Stimulated activated CD8-positive, alpha-beta memory T cell treated with anti-CD3 and anti-CD28 coated beads, Interleukin-2, amount 100 ng/mL, for 1 hour (primary cell): ENCODE data around the gene HMCN1.

Source experiments
- DNase-seq, 2 donors: peaks; one replicate each; pipeline ENCODE4 v3.0.0-alpha.2; 2020; ENCODE audit warnings: low read depth in 2 of 2

The HMCN1 gene

DNA sequence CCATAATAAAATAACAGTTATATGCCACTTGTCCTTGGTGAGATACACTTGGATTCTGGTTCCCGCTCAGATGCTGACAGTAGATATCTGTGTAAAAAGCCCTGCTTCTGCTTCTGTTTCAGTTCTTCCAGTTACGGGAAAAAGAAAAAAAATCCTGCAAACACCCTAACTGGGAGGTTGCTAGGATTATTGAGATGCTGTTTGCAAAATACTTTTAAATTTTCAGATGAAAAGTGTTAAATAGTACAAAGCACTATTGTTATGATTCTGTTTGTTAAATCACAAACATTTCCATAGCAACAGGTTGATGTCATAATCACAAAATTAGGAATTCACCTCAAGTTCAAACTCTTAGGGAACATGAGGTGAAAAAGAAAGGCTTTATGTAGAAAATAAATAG lies 232.3 kb downstream of the HMCN1 start:
- DNase-seq, result no peak

DNA sequence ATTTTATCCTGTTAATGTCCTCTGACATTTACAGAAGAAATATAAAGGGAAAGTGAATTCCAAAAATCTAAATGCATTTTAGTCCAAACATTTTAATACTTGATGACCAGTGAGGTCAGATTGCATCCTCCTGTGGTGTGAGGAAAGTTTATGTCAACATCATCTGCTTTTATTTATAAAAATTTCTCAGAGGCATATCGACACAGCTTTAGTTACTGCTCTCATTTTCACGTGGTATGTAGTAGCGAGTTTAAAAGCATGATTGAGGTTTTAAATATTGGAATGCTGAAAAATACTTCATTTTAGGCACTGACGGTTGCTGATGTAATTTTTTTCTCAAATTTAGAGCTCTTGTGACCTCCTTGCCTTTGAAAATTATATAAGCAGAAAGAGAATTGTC lies 234.8 kb downstream of the HMCN1 start:
- no peak for DNase-seq

DNA sequence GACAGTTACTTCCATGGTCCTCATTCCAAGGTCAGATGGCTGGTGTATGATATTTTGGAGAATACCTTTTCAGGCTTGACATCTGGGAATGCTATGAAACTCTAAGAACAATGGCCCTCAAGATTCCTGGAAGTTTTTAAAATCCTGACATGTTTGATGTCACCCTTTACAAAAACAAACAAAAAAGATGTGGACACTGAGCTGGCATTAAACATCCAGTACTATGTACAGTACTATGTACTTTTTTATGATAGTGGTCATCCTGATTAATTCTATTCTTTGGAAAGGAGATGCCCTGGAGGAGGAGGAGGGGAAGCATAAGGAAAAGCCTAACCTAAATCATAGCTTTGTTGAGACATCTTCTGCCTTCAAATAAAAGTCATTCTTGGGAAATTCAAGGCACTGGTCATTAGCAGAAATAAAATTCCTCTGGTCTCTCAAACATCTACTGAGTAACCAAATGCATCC lies 235.4 kb downstream of the HMCN1 start:
- no peak for DNase-seq

DNA sequence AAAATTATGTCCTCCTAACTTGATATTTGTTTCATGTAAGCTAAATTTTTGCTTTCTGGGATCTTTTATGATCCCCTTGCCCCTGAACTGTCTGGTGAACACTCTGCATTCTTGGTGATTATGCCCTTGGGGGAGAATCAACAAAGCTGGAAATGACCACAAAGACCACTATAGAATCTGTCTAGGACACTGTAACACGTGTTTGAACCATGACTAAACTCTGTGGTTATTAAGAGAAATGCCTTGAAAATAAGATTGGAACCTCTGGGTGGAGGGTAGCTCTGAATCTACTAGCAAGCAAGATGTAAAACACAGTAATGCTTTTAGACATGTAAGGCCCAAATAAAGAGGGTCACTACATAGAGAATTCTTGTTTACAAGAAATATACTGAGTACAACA lies 237.5 kb downstream of the HMCN1 start:
- no peak for DNase-seq

DNA sequence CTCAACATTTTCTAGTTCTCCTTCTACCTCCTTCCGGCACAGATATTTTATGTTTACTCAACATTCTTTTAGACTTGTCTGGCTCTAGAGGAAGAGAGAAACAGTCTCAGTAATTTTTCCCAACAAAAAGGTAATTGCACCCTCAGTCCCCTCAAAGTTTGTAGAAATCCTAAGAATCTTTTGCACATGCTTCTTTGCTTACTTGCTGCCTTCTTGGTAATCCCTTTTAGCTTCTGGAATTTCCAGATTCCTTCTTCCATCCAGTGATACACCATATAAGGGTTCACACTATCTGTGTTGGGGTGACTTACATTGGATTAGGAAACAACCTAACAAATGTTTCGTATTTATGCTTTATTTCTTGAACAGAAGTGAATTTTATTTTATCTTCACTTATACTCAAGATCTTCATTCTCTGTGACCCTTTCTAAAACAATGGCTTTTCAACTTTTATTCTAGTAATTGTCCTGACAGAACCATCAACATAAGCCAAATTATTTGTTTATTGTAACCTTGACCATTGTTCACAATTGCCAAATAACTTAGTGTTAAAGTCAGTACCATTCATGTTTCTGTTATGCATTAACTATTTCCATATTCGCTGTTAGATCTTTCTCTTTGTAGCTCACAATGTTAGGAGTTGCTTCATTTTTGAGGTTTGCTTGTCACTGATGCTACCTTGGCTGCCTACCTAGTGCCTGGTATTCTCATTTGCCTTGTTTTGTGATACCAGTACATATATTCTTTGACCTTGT lies 238.1 kb downstream of the HMCN1 start:
- no peak for DNase-seq

DNA sequence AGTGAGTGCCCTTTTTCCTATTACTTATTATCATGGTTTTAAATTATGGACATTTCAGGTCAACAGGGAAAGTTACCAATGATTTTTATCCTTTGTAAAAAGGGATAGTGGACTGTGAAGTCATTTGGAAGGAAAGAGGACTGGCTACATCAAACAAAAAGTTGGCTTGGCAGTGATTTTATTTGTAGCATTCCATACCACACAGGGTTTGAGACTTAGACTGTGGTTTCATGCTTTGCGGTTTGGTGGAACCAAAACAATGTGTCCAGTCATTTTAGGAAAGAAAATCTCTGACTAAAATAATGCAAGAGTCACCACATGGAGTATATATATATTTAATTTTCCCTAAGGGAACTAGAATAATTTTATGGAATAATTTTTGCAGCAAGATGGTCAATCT lies 239.5 kb downstream of the HMCN1 start:
- DNase-seq, result no peak

DNA sequence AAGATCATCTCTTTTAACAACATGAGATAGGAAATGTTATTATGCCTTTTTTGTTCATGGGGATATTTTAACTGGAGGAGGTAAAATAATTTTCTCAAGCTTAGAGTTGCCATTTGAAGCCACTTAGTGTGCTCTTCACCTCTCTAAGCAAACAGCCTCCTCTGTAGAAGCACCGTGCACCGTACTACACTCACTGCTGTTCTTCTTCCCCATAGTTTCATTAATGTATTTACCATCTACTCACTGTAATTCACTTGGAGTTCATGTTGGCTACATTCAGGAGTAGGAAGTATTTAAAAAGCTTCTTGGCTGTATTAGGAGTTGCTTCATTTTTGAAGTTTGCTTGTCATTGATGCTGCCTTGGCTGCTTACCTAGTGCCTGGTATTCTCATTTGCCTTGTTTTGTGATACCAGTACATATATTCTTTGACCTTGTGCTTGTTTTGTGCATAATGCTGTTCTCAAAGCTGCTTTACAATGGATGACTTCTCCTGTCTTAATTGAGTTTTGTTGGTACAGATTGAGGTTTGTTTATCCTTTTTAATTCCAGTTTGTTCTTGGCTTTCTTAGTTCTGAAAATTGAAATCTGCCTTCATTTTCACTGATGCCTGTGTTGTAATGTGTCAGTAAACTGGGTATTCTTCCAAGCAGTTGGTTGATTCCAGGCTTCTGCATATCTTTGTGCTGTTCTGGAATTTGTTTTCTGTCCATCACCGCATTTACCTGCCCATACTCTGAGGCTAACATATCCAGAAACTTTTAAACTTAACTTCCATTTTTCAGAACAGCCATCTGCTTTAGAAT lies 240.4 kb downstream of the HMCN1 start:
- no peak for DNase-seq

DNA sequence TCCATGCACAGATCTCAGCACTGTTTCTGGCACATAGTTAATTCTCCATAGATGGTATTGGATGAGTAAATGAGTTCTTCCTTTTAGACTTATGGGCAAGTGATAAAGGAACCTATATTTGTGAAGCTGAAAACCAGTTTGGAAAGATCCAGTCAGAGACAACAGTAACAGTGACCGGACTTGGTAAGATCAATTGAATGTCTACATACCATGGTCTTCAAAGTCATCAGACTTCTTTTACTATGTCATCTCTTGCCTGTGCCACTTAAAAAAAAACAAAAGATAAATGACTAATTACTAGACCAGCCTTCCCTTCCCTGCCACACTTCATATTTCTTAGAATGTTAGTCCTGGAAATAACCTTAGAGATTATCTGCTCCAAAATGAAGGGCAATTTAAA lies 246.7 kb downstream of the HMCN1 start:
- no peak for DNase-seq

DNA sequence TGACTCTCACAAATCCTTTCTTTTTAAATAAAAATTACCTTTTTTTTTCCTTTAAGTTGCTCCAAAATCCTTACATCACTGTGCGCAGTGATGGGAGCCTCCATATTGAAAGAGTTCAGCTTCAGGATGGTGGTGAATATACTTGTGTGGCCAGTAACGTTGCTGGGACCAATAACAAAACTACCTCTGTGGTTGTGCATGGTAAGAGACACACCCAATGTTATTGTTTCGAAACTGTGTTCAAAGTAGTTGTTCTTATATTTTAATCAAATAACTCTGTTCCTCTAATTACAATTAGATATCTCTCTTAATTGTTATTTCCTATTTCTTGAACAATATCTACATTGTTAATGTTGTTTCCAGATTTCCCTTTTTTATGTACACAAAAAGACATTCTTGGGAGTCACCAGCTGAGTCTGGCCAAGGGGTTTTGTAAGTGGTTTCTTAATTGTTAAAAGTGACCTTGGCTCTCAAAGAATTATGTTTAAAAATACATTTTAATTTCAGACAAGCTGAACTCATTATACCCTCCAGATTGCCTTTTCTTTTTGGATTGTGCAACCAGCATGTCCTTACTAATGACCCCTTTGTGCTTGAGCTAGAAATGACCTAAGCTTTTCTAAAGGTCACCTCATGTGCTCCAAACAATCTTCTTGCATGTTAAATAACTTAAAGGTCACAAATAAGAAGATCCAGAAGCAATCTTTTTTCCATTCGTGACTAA lies 250.1 kb downstream of the HMCN1 start:
- DNase-seq, result no peak

DNA sequence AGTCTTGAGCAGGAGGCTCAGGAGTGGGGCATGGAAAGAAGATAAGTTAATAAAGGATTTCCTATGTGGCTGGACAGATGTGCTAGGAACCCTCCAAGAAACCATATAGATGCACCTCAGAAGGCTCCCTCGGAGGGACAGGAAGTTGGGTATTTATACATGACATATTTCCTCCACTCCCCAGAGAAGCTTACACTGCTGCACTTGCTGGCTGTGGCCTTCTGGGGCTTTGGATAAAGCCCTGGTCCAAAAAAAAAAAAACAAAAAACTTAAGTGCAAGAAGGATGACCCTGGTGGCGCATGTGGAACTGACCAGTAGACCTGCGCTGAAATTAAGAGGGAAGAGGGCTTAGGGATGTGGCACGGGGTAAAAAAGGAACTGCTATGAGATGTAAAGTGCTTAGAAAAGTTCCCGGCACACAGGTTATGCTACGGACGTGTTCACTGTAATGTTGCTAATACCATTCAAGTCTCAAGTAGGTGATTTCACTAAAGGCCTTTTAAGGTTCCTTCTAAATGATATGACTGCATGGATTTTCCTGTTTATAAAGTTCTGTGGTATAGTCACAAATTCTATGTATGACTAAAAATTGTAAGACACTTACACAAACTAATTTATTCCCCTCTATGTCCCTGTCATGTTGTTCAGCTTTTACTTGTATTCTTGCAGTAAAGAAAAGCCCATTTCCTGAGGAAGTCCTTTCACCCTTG lies 253.6 kb downstream of the HMCN1 start:
- no peak for DNase-seq

DNA sequence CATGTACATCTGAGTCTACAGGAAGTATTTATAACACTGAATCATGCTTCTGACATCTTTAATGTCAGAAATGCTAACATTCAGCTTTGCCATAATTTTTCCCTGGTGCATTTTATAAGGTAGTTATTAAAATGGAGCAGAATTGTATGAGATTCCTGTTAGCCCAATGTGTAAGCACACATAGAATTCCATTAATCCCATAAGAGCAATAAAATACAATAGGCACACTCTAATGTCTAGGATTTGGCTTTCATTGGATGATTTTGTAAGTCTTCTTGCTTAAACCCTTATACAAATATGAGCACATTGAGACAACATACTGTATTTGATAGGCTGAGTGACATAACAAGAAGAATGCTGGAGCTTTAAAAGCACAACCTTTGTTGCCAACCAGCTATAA lies 256.4 kb downstream of the HMCN1 start:
- no peak for DNase-seq

DNA sequence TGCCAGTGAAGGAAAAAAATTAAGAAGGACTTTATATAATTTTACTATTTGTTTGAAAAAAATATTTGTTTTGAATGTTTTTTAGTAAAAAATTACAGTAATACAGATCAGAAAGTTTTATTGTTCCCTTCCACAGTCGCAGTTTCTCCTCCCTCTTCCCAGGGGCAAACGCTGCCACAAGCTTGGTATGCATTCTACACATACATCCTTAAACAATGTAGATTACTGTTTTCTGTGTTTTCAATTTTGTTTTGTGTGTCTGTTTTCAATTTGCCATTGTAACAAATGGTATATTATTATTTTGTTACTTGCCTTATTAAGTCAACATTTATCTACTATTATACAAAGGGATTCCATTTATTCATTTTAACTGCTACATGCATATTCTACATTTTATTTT lies 257.1 kb downstream of the HMCN1 start:
- DNase-seq, result no peak

DNA sequence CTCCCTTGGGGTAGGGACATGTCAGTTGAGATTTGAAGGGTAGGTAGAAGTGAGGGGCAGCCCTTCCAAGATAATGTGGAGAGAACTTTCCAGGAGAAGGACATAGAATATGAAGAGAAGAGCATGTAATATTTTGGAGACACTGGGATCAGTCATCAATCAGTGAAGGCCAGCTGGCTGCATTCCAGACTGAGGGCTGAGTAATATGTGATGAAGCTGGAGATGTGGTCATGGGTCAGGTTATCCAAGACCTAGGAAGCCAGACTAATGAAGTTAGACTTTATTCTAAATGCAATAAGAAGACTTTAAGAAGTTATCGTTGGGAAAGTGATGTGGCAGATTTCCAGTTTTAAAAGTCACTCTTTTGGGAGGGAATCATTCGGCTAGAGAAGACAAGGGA lies 262.0 kb downstream of the HMCN1 start:
- no peak for DNase-seq

DNA sequence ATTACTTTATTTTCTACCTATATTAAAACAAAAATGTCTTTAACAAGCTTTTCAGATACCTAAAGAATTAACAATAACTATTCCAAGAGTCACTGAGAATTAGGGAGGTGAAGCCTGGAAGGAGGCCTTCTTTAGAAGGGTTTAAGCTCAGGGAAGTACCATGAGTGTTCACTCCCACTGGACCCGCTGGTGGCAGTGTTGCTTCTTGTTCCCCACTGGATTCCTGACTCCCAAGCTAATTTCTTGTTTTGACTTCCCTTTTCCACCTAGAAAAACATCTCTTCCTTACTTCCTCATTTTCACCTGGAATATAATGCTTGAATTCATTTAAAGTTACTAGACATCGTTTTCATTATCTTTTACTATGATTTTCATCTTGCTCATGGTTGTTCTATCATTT lies 264.2 kb downstream of the HMCN1 start:
- DNase-seq, result no peak

DNA sequence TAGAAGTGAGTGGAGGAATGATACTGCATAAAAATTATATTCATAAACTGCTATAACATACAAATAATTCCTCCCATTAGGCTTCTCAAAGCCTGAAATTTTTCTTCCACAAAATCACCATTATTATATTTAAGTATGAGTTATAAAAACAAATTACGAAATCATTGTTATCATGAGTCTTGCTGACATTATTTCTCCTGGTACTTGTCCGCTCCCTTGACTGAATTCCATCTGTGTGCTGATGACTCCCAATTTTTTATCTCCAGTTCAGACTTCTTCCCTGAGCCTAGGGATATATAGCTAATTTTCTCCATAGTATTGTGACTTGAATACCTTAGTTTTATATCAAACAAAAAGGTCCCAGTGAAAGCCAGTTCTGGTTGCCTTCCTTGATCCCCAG lies 268.2 kb downstream of the HMCN1 start:
- no peak for DNase-seq

DNA sequence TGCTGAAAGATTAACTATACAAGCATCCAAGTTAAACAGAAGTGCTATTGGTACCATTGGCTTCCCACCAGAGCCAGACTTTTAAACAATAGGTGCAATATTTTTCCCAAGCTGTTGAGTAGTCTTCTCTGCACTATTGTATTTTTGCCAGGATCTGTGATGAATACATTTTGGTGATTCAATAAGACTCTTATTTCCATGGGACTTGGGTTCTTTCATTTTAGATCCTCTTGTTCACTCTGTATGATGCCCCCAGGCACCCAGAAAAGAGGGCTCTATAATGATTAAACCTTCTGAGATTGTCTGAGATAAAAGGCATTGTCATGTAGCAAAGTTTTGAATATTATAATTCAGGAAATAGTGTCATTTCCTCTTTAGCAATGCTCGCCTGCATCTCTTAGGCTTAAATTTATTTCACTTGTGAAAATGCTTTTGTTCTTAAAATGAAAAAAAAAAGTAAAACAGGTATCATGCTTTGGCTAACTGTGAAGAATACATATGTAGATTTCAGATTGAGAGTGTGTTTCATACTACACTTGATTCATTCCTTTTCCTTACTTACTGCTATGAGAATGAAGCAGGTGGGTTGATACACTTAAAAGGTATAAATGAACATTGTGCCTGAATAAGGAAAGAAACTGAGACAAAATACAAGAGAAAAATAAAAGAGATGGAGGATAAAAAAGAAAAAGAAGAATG lies 275.0 kb downstream of the HMCN1 start:
- DNase-seq, result no peak

DNA sequence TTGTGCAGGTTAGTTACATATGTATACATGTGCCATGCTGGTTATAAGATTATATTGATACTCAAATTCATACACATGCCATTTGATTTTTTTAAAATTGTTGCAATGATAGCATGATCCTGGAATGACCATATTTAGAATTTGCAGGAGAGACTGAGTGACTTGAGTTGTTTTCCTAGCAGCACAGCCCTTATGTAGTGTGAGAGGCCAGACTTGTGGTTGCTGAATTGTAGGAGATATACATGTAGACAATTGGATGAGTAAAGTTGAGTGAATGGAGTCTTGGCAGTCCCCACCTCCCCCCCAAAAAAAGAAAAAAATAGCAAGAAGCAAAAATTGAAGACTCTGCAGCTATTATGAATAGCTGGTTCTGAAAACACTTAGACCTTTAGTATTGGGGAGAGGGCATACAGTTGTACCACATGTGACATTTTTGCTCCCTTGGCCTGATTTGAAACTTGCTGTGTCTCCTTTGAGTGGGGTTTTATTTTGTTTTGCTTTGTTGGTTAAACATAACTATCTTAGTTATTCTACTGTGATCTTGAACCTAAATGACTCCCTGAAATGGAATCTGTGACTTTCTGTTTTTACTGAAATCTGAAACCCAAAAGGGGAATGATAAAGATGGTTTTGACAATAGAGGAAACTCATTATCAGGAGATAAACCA lies 280.3 kb downstream of the HMCN1 start:
- no peak for DNase-seq

DNA sequence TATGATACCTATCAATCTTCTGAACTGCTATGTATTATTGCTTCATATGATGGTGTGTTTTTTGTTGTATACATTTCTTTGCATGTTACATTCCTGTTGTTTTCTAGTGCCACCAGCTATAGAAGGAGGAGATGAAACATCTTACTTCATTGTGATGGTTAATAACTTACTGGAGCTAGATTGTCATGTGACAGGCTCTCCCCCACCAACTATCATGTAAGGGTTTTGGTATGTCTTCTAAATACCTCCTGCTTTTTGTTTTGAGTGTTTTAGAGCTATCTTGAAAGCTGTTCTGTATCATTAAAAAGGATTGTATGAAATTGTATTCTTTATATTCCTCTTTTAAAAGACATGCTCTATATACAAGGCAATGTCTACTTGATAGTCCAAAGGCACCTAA lies 282.7 kb downstream of the HMCN1 start:
- no peak for DNase-seq

DNA sequence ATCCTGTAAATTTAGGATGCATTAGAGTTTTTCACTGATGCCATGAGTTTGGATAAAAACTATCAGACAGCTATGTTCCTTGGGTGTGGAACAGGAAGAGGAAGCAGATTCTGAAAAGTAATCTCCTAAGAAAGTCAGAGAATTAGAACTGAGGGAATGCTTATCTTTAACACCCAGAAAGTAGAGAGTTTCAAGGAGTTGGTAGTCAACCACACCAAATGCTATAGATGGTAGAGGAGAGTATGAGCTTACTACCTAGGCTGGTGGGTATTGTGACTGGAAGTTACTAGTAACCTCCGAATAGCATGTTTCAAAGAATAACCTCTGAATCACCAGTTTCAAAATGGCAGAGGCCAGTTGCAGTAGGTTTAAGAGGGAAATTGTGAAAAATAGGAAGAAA lies 288.0 kb downstream of the HMCN1 start:
- no peak for DNase-seq

DNA sequence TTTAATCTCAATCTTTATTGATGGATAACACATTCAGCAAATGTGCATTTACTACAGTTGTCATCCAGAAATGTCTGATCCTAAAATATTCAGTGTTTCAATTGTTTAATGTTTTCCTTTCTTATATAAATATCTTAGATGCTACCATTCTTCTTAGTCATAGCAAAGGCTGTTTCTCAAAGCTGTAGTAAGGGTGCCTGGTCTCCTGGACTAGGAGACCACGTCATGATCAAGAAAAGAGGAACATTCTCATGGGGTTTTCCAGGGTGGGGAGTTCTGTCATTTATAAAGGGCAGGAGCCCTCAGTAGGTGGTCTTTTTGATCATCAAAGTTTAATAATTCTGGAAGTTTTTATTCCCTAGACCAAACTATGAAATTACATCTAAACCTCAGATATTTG lies 292.8 kb downstream of the HMCN1 start:
- DNase-seq, result no peak

DNA sequence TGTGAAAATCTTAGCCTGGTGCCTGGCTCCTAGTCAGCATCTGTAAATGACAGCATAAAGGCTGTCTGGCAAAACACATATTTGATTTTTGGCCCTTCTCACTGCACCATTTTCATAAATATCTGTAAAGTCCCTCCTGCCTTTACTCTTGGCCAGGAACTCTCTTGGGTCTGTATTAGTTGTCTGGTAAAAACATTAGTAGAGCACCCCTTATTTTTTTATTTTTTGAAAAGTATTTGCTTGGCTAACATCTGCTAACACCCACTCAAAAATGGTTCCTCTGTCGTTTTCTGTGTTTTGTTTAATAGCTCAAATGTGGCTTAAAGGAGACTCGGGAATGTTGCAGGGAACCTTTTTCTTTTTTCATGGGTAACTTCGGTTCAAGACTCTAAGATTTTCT lies 293.4 kb downstream of the HMCN1 start:
- DNase-seq, result no peak
